GDM1 (cell line): Measurements from ENCODE around the gene ADAMTS6.
"Not testable (repeated sequence)": the region's sequence is repeated elsewhere in the genome, so short reads cannot be mapped to it uniquely, and the experiment has no call there.

Experiments used
- DNase-seq: peaks from one replicate; lab custom pipeline; 2025; lab: John Stamatoyannopoulos, UW

The ADAMTS6 gene

GRCh38 chr5:65481635-65482295 is at the start of gene ADAMTS6:
Gene ADAMTS6 (minus strand): TSS chr5:65481920. CDS start chr5:65473673, 8,247 bp downstream.
- peak; percentile 61 for DNase-seq

- DNase-seq = no peak
Measured at GRCh38 chr5:65530904-65531303, 49.2 kb upstream of the ADAMTS6 start.

GRCh38 chr5:65525726-65526125 is 44.0 kb upstream of the ADAMTS6 start:
- DNase-seq = no peak

- no peak for DNase-seq
Measured at GRCh38 chr5:65512170-65512937, 30.6 kb upstream of the ADAMTS6 start.

- no peak for DNase-seq
Measured at GRCh38 chr5:65508978-65509377, 27.3 kb upstream of the ADAMTS6 start.

- no peak for DNase-seq
Measured at GRCh38 chr5:65506961-65507360, 25.2 kb upstream of the ADAMTS6 start.

- no peak for DNase-seq
Measured at GRCh38 chr5:65489119-65489518, 7.4 kb upstream of the ADAMTS6 start.

GRCh38 chr5:65488038-65488687 is 6.4 kb upstream of the ADAMTS6 start:
- DNase-seq = not testable (repeated sequence)

- not testable (repeated sequence) for DNase-seq
Measured at GRCh38 chr5:65486803-65487202, 5.1 kb upstream of the ADAMTS6 start.

- DNase-seq = no peak
Measured at GRCh38 chr5:65485405-65485804, 3.7 kb upstream of the ADAMTS6 start.

- peak; percentile 17 for DNase-seq
Measured at GRCh38 chr5:65483546-65484346, 2.0 kb upstream of the ADAMTS6 start.

GRCh38 chr5:65482736-65483545 is 1.2 kb upstream of the ADAMTS6 start:
- DNase-seq = no peak

GRCh38 chr5:65482296-65482735 is 596 bp upstream of the ADAMTS6 start:
- DNase-seq = no peak

- DNase-seq = no peak
Measured at GRCh38 chr5:65481171-65481581, 544 bp downstream of the ADAMTS6 start.

- no peak for DNase-seq
Measured at GRCh38 chr5:65480306-65480865, 1.3 kb downstream of the ADAMTS6 start.

- DNase-seq = no peak
Measured at GRCh38 chr5:65479527-65479926, 2.2 kb downstream of the ADAMTS6 start.

GRCh38 chr5:65478336-65478735 is 3.4 kb downstream of the ADAMTS6 start:
- no peak for DNase-seq

- no peak for DNase-seq
Measured at GRCh38 chr5:65475895-65476294, 5.8 kb downstream of the ADAMTS6 start.

- no peak for DNase-seq
Measured at GRCh38 chr5:65475336-65475735, 6.4 kb downstream of the ADAMTS6 start.

GRCh38 chr5:65474130-65474711 is 7.5 kb downstream of the ADAMTS6 start:
- no peak for DNase-seq
